GM12873 (cell line): Measurements from ENCODE around the gene ANO1.

Experiments
- TF ChIP-seq, protein P1 (sequence below): IDR thresholded peaks from 2 replicates; pipeline ENCODE4 v1.5.1; 2012; ENCODE audit warnings: low read depth, mild to moderate bottlenecking, moderate library complexity, low read length, control low read depth; ENCODE audit not compliant: insufficient read depth; ENCODE audit errors: missing control alignments

The ANO1 gene

DNA sequence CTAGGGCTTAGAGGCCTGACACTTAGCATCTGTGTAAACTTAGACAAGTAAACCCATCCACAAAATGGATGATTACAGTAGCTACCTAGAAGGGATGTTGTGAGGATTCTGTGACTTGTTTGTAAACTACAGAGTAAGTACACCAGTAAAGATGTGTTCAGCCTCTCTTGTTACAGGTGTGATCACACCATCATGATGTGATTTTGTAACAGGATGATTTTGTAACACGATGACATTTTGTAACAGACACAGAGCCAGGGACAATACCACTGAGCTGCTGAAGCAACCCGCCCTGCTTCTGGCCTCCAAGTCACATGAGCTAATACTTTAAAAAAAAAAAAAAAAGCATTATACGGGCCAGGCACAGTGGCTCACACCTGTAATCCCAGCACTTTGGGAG is 142.0 kb downstream of the ANO1 start:
- TF ChIP-seq, protein P1, sequence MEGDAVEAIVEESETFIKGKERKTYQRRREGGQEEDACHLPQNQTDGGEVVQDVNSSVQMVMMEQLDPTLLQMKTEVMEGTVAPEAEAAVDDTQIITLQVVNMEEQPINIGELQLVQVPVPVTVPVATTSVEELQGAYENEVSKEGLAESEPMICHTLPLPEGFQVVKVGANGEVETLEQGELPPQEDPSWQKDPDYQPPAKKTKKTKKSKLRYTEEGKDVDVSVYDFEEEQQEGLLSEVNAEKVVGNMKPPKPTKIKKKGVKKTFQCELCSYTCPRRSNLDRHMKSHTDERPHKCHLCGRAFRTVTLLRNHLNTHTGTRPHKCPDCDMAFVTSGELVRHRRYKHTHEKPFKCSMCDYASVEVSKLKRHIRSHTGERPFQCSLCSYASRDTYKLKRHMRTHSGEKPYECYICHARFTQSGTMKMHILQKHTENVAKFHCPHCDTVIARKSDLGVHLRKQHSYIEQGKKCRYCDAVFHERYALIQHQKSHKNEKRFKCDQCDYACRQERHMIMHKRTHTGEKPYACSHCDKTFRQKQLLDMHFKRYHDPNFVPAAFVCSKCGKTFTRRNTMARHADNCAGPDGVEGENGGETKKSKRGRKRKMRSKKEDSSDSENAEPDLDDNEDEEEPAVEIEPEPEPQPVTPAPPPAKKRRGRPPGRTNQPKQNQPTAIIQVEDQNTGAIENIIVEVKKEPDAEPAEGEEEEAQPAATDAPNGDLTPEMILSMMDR, result no peak

DNA sequence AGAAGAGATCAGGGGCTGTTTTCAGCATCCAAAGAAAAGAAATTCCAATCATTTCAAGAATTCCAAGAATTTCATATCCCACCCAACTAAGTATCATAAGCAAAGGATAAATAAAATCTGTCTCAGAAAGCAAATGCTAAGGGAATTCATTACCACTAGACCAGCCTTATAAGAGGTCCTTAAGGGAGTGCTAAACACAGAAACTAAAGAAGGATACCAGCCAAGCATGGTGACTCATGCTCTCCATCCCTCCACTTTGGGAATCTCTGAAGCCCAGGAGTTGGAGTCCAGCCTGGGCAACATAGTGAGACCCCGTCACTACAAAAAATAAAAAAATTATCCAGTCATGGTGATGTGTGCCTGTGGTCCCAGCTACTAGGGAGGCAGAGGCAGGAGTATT is 142.8 kb downstream of the ANO1 start:
- TF ChIP-seq, protein P1, result no peak

DNA sequence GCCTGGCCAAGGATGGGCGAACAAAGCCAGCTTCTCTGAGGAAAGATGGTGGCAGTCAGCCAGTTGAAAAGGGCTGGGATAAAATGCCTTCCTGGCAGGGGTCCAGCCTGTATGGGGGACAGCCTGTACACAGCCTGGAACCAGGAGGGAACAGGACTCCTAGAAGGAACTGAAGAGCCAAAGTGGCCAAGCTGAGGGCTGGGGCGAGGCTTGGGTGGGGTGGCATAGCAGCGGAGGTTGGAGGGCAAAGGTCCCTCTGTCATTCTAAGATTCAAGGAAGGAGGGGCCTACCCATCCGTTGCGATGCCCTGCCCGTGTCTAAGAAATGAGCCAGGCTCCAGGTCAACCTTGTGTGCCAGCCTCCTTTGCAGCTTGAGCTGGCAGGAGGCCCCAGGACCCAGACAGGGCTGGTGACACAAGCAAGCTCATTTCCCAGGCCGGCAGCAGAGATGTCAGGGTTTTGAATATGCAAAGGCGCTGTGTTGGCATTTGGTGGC is 147.6 kb downstream of the ANO1 start:
- TF ChIP-seq, protein P1, result no peak

DNA sequence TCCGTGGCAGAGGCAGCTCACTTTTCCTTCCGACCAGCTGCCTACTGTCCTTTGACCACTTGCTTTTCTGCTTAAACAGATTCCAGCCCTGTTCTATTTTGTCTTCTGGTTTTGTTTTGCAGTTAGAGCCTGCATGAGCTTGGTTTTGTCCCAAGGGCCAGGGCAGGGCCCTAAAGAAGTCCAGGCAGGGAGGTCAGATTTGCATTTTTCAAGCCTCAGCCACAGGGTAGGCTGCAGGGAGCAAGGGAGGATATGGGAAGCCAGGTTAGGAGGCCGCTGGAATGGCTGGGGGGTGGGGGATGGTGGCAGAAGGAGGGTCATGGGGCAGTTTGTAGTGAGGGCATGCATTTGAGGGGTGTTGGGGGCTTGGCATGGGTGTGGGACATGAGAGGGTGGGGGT is 148.1 kb downstream of the ANO1 start:
- TF ChIP-seq, protein P1, result no peak

GRCh38 chr11:70226967-70227366 is 148.8 kb downstream of the ANO1 start:
- TF ChIP-seq, protein P1, result peak; percentile 64

DNA sequence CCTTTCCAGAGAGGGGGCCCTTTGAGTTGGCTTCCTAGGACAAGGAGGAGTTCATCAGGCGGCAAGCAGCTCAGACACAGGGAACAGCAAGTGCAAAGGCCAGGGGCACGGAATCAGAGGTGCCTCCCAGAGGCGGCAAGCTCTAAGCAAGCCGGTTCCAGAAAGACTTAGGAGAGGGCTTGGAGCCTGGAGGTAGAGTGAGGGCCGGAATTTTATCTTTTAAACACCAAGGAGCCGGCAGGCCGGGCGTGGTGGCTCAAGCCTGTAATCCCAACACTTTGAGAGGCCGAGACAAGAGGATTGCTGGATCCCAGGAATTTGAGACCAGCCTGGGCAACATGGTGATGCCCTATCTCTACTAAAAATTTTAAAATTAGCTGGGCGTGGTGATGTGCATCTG is 151.6 kb downstream of the ANO1 start:
- TF ChIP-seq, protein P1, result no peak

GRCh38 chr11:70230151-70230839 is 152.2 kb downstream of the ANO1 start:
- TF ChIP-seq, protein P1, result no peak
